ENCODE measurements around the gene ARL15.

GRCh38 chr5:54083245-54083644, 227.1 kb downstream of the ARL15 start:
- TF ChIP-seq POLR2A (IDR thresholded peaks at IDR 0.05; ENCODE audit: low read depth, low read length) = no peak
- no peak for TF ChIP-seq CHD1 (IDR thresholded peaks at IDR 0.05; ENCODE audit: low read depth, low read length)
- TF ChIP-seq, protein P1, sequence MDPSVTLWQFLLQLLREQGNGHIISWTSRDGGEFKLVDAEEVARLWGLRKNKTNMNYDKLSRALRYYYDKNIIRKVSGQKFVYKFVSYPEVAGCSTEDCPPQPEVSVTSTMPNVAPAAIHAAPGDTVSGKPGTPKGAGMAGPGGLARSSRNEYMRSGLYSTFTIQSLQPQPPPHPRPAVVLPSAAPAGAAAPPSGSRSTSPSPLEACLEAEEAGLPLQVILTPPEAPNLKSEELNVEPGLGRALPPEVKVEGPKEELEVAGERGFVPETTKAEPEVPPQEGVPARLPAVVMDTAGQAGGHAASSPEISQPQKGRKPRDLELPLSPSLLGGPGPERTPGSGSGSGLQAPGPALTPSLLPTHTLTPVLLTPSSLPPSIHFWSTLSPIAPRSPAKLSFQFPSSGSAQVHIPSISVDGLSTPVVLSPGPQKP (IDR thresholded peaks at IDR 0.05; ENCODE audit: borderline replicate concordance, low read depth, low read length) = no peak
- no peak for TF ChIP-seq USF2 (IDR thresholded peaks at IDR 0.05; ENCODE audit: low read depth, low read length)
- no peak for TF ChIP-seq CTCF (conservative IDR thresholded peaks at IDR 0.05; ENCODE audit: low read depth, low read length)
- TF ChIP-seq RAD21 (IDR thresholded peaks at IDR 0.05; ENCODE audit: low read length) = no peak
- TF ChIP-seq CEBPB (IDR thresholded peaks at IDR 0.05; ENCODE audit: low read depth, low read length) = peak; percentile 96
- TF ChIP-seq BHLHE40 (IDR thresholded peaks at IDR 0.05; ENCODE audit: low read depth, low read length) = no peak
- no peak for TF ChIP-seq MAZ (IDR thresholded peaks at IDR 0.05; ENCODE audit: borderline replicate concordance, low read depth, low read length)
- no peak for TF ChIP-seq MXI1 (IDR thresholded peaks at IDR 0.05; ENCODE audit: borderline replicate concordance, low read depth, low read length)
- no peak for TF ChIP-seq MAFK (IDR thresholded peaks at IDR 0.05; ENCODE audit: low read depth, low read length)
- no peak for TF ChIP-seq RCOR1 (IDR thresholded peaks at IDR 0.05; ENCODE audit: insufficient replicate concordance, low read length)
- no peak for TF ChIP-seq SMC3 (IDR thresholded peaks at IDR 0.05; ENCODE audit: low read depth, low read length)
